ENCODE data around the gene PLEKHA6. TPM values are rescaled to one million over a fixed set of nuclear protein-coding genes. Genes with fewer than 3 reads are reported as not detected.
A peak's percentile ranks its signal among the peaks of the same experiment; 100 is the strongest.

The PLEKHA6 gene
- polyA plus RNA-seq, 1 donor from 2014 or later = 22.6 TPM

DNA sequence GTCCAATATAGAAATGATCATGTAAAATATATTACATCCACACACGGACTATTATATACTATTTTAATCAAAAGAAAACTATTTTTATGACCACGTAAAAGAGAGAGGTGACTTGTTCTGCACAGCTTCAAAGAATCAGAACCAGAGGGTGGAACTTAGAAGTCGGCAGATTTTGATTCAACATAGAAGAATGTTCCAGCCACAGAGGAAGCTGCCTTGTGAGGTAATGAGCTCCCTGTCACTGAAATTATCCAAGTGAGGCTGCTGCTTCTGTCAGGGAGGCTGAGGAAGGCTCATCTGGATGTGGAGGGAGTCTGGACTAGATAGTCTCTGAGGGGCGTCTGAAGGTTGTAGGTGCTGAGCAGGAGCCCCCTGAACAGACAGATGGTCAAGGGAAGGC lies 2.7 kb downstream of the PLEKHA6 start:
- H3K27ac ChIP-seq (ENCODE audit: low read length) = peak overlapping the region; percentile 99
- no peaks in the 10 kb centered on the region for H3K9me2 ChIP-seq (ENCODE audit: insufficient read depth, low read length)
- H3K4me3 ChIP-seq (ENCODE audit: low read length) = peak overlapping the region; percentile 83

DNA sequence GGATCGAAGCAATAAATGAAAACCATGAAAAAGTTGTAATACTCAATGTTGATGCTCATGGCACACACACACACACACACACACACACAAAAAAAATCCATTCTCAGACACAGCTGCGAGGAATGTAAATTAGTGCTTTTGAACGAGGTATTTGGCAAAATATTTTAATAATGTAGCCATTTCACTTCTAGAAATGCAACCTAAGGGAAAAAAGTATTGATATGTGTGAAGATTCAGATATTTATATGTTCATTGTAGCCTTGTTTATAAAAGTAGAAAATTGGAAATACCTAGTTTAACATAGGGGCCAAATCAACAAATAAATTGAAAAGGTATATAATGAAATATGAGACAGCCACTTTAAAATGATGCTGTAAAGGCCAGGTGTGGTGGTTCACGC lies 3.8 kb downstream of the PLEKHA6 start:
- Histone ChIP-seq H3K9me2 (ENCODE audit: insufficient read depth, low read length) (no peaks in the 10 kb centered on the region), H3K36me3 (ENCODE audit: insufficient read depth, low read length) (no peaks in the 10 kb centered on the region), H3K9ac (ENCODE audit: low read length) (no peak overlapping the region), H3K27ac (ENCODE audit: low read length) (no peak overlapping the region), H3K79me2 (replicated peaks; ENCODE audit: insufficient read depth, low read length) (peaks cover 60% of the 10 kb centered on the region), H3K9me3 (ENCODE audit: low read length) (no peaks in the 10 kb centered on the region), H3K4me3 (ENCODE audit: low read length) (peak overlapping the region; percentile 34), H3K4me2 (ENCODE audit: low read length) (no peak overlapping the region), H2AFZ (ENCODE audit: low read depth, low read length) (no peak overlapping the region), H3F3A (ENCODE audit: insufficient read depth, low read length, poor library complexity, severe bottlenecking) (peaks cover 9% of the 10 kb centered on the region), H3K27me3 (ENCODE audit: insufficient read depth, low read depth, low read length) (no peaks in the 10 kb centered on the region), H4K20me1 (ENCODE audit: insufficient read depth) (no peaks in the 10 kb centered on the region)
- TF ChIP-seq RAD21 (conservative IDR thresholded peaks at IDR 0.05) (no peak), EZH2 (IDR thresholded peaks at IDR 0.05; ENCODE audit: borderline replicate concordance, insufficient read depth, low read length, poor library complexity, severe bottlenecking) (no peak), SMC3 (conservative IDR thresholded peaks at IDR 0.05; ENCODE audit: poor library complexity) (no peak), EP300 (conservative IDR thresholded peaks at IDR 0.05; ENCODE audit: poor library complexity, severe bottlenecking) (no peak), MXI1 (conservative IDR thresholded peaks at IDR 0.05; ENCODE audit: poor library complexity, severe bottlenecking) (no peak), POLR2AphosphoS5 (IDR thresholded peaks at IDR 0.05) (no peak), TAF1 (IDR thresholded peaks at IDR 0.05; ENCODE audit: low read depth) (no peak)
- TF ChIP-seq, protein P1, sequence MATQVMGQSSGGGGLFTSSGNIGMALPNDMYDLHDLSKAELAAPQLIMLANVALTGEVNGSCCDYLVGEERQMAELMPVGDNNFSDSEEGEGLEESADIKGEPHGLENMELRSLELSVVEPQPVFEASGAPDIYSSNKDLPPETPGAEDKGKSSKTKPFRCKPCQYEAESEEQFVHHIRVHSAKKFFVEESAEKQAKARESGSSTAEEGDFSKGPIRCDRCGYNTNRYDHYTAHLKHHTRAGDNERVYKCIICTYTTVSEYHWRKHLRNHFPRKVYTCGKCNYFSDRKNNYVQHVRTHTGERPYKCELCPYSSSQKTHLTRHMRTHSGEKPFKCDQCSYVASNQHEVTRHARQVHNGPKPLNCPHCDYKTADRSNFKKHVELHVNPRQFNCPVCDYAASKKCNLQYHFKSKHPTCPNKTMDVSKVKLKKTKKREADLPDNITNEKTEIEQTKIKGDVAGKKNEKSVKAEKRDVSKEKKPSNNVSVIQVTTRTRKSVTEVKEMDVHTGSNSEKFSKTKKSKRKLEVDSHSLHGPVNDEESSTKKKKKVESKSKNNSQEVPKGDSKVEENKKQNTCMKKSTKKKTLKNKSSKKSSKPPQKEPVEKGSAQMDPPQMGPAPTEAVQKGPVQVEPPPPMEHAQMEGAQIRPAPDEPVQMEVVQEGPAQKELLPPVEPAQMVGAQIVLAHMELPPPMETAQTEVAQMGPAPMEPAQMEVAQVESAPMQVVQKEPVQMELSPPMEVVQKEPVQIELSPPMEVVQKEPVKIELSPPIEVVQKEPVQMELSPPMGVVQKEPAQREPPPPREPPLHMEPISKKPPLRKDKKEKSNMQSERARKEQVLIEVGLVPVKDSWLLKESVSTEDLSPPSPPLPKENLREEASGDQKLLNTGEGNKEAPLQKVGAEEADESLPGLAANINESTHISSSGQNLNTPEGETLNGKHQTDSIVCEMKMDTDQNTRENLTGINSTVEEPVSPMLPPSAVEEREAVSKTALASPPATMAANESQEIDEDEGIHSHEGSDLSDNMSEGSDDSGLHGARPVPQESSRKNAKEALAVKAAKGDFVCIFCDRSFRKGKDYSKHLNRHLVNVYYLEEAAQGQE (IDR thresholded peaks at IDR 0.05; ENCODE audit: borderline replicate concordance) = no peak
- TF ChIP-seq, protein P2, sequence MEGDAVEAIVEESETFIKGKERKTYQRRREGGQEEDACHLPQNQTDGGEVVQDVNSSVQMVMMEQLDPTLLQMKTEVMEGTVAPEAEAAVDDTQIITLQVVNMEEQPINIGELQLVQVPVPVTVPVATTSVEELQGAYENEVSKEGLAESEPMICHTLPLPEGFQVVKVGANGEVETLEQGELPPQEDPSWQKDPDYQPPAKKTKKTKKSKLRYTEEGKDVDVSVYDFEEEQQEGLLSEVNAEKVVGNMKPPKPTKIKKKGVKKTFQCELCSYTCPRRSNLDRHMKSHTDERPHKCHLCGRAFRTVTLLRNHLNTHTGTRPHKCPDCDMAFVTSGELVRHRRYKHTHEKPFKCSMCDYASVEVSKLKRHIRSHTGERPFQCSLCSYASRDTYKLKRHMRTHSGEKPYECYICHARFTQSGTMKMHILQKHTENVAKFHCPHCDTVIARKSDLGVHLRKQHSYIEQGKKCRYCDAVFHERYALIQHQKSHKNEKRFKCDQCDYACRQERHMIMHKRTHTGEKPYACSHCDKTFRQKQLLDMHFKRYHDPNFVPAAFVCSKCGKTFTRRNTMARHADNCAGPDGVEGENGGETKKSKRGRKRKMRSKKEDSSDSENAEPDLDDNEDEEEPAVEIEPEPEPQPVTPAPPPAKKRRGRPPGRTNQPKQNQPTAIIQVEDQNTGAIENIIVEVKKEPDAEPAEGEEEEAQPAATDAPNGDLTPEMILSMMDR (IDR thresholded peaks at IDR 0.05; ENCODE audit: poor library complexity, severe bottlenecking) = no peak

More for the DNA sequence above, 2.7 kb downstream of the PLEKHA6 start:
- Histone ChIP-seq H3F3A (ENCODE audit: insufficient read depth, low read length, poor library complexity, severe bottlenecking) (peaks cover 4% of the 10 kb centered on the region), H3K36me3 (ENCODE audit: insufficient read depth, low read length) (no peaks in the 10 kb centered on the region), H3K9me3 (ENCODE audit: low read length) (no peaks in the 10 kb centered on the region), H3K9ac (ENCODE audit: low read length) (peak overlapping the region; percentile 95), H4K20me1 (ENCODE audit: insufficient read depth) (no peaks in the 10 kb centered on the region), H3K27me3 (ENCODE audit: insufficient read depth, low read depth, low read length) (no peaks in the 10 kb centered on the region), H2AFZ (ENCODE audit: low read depth, low read length) (no peak overlapping the region), H3K4me2 (ENCODE audit: low read length) (peak overlapping the region; percentile 88), H3K79me2 (replicated peaks; ENCODE audit: insufficient read depth, low read length) (peaks cover 60% of the 10 kb centered on the region)
- TF ChIP-seq EZH2 (IDR thresholded peaks at IDR 0.05; ENCODE audit: borderline replicate concordance, insufficient read depth, low read length, poor library complexity, severe bottlenecking) (no peak), POLR2AphosphoS5 (IDR thresholded peaks at IDR 0.05) (no peak), RAD21 (conservative IDR thresholded peaks at IDR 0.05) (no peak), TAF1 (IDR thresholded peaks at IDR 0.05; ENCODE audit: low read depth) (no peak), MXI1 (conservative IDR thresholded peaks at IDR 0.05; ENCODE audit: poor library complexity, severe bottlenecking) (no peak), EP300 (conservative IDR thresholded peaks at IDR 0.05; ENCODE audit: poor library complexity, severe bottlenecking) (no peak)
- TF ChIP-seq, protein P1 (IDR thresholded peaks at IDR 0.05; ENCODE audit: borderline replicate concordance) = no peak
- TF ChIP-seq, protein P2 (IDR thresholded peaks at IDR 0.05; ENCODE audit: poor library complexity, severe bottlenecking) = no peak

Measured in neural cell (in vitro differentiated cells).